Panc1 (cell line): ENCODE results near the gene HSP90AB1. TPM values are rescaled to one million over a fixed set of nuclear protein-coding genes. Genes with fewer than 3 reads are reported as not detected.

ENCODE experiments used
- ATAC-seq: fragments of 200-7000 bp; cut with Tn5 transposase; 2 replicates; pipeline ENCODE4 v1.9.1; 2020; ENCODE audit warnings: mild to moderate bottlenecking, moderate library complexity
- BruUV-seq: library from RNA; stranded (reverse); fragments of 400-500 nt; replicated peaks from 2 replicates; lab custom pipeline; 2021; lab: Mats Ljungman, UMichigan
- CTCF ChIA-PET: fragments of 300-600 bp; sonication (Branson Sonifier 250); formaldehyde crosslinking; loops from one replicate; lab custom pipeline; 2022; ENCODE audit warnings: antibody characterized with exemption; lab: Charles Lee
- POLR2A ChIA-PET: fragments of 300-600 bp; sonication (Branson Sonifier 250); formaldehyde crosslinking; loops from one replicate; lab custom pipeline; 2022; ENCODE audit warnings: antibody characterized with exemption; lab: Charles Lee
- DNase-seq: peaks from one replicate; pipeline ENCODE4 v3.0.0-alpha.2; 2010; ENCODE audit warnings: low read depth, low spot score
- H3K27ac ChIP-seq: 2 replicates; pipeline ENCODE4 v1.5.1; 2011; ENCODE audit warnings: mild to moderate bottlenecking, low read length, inconsistent platforms
- H3K27me3 ChIP-seq: fragments of 200-500 bp; sonication (Bioruptor generic); 2 replicates; pipeline ENCODE4 v1.6.0; 2014; ENCODE audit warnings: low read length, inconsistent platforms; ENCODE audit not compliant: control insufficient read depth, insufficient read depth
- H3K36me3 ChIP-seq: fragments of 200-500 bp; sonication (Bioruptor generic); 2 replicates; pipeline ENCODE4 v1.5.1; 2014; ENCODE audit warnings: inconsistent platforms, mild to moderate bottlenecking, low read length, moderate library complexity; ENCODE audit not compliant: control insufficient read depth, insufficient read depth
- H3K4me1 ChIP-seq: 2 replicates; pipeline ENCODE4 v1.5.1; 2011; ENCODE audit warnings: inconsistent platforms, mild to moderate bottlenecking, low read length, moderate library complexity; ENCODE audit not compliant: control insufficient read depth, insufficient read depth
- H3K4me3 ChIP-seq, 2 experiments: 2 replicates each; pipeline ENCODE4 v1.5.1; 2011 to 2012; ENCODE audit warnings: low read depth in 2 of 2, low read length in 2 of 2, mild to moderate bottlenecking in 2 of 2, inconsistent platforms in 1 of 2, moderate library complexity in 1 of 2
- H3K9me3 ChIP-seq: fragments of 200-500 bp; sonication (Bioruptor generic); 2 replicates; pipeline ENCODE4 v1.5.1; 2014; ENCODE audit warnings: low read depth, mild to moderate bottlenecking, inconsistent platforms, low read length, moderate library complexity; ENCODE audit not compliant: control insufficient read depth, insufficient read depth
- CTCF ChIP-seq: fragments of 450-650 bp; IDR thresholded peaks from 2 replicates; pipeline ENCODE4 v1.5.1; 2017; ENCODE audit warnings: mild to moderate bottlenecking
- POLR2AphosphoS5 ChIP-seq: IDR thresholded peaks from 2 replicates; pipeline ENCODE4 v1.6.1; 2012; ENCODE audit warnings: mild to moderate bottlenecking, low read depth, low read length, moderate library complexity
- REST ChIP-seq, 2 experiments: IDR thresholded peaks; 2 replicates each; pipeline ENCODE4 v1.6.1; 2011 to 2012; ENCODE audit warnings: low read depth in 2 of 2, control low read depth in 1 of 2, low read length in 1 of 2, mild to moderate bottlenecking in 1 of 2, moderate library complexity in 1 of 2; ENCODE audit not compliant: insufficient read depth in 1 of 2
- SIN3A ChIP-seq: IDR thresholded peaks from 2 replicates; pipeline ENCODE4 v1.6.1; 2012; ENCODE audit warnings: low read depth, mild to moderate bottlenecking, low read length, moderate library complexity, borderline replicate concordance; ENCODE audit not compliant: insufficient read depth
- TCF7L2 ChIP-seq: IDR thresholded peaks from 2 replicates; pipeline ENCODE4 v1.6.1; 2011; ENCODE audit warnings: mild to moderate bottlenecking, low read depth, low read length, inconsistent platforms
- in situ Hi-C: cut with HindIII; loops from 2 replicates; pipeline ENCODE4 v1.10.0; 2016; ENCODE audit warnings: low sequenced_read_pairs, low pct_unique_long_range_greater_than_20kb
- intact Hi-C: fragments of 100-400 bp; cut with micrococcal nuclease; formaldehyde crosslinking; loops from one replicate; pipeline ENCODE4 v1.10.0; 2022; ENCODE audit not compliant: unreplicated experiment
- total RNA-seq: library from RNA; stranded (reverse); gene quantifications from one replicate; pipeline ENCODE4 v1.2.1, GENCODE V29; 2021; ENCODE audit not compliant: unreplicated experiment

Gene HSP90AB1
- total RNA-seq, 1 experiment from 2014 or later = 1,253 TPM

- ChIA-PET CTCF (interaction anchor here (0.6 to 1.7 kb wide), 8 partner anchors 10 to 658 kb away, joined by 3 to 11 read pairs (median 4); partner anchors contain the start of genes POLH and XPO5), POLR2A (no interaction called here)
- ATAC-seq (peak; percentile 52), DNase-seq (no peak)
- intact Hi-C loops (loop anchor here (1.0 to 5.0 kb wide), 3 partner anchors 10 to 132 kb away; no protein-coding TSS in a partner anchor), in situ Hi-C loops (no loop called here)
- Histone ChIP-seq H3K36me3 (peaks cover 7% of the 10 kb centered on the region), H3K4me3 (no peak overlapping the region), H3K4me1 (peaks cover 63% of the 10 kb centered on the region), H3K9me3 (no peaks in the 10 kb centered on the region), H3K27me3 (no peaks in the 10 kb centered on the region), H3K27ac (peak overlapping the region; percentile 92)
- no TSS peak for BruUV-seq
- TF ChIP-seq SIN3A (no peak), CTCF (peak; percentile 87)
Observed at GRCh38 chr6:44234101-44235025, 12.5 kb upstream of the HSP90AB1 start.

- no peak for DNase-seq
- POLR2A ChIA-PET = interaction anchor here (0.6 kb wide), 1 partner anchor 11 kb away, joined by 3 read pairs; no protein-coding TSS in a partner anchor
- Histone ChIP-seq H3K9me3 (no peaks in the 10 kb centered on the region), H3K36me3 (peaks cover 7% of the 10 kb centered on the region), H3K4me3 (no peak overlapping the region), H3K27me3 (no peaks in the 10 kb centered on the region), H3K4me1 (peaks cover 61% of the 10 kb centered on the region), H3K27ac (peak overlapping the region; percentile 92)
- CTCF ChIA-PET = interaction anchor here (0.6 to 1.7 kb wide), 4 partner anchors 14 to 62 kb away, joined by 4 to 7 read pairs (median 4); no protein-coding TSS in a partner anchor
- intact Hi-C loops (loop anchor here (5.0 kb wide), 1 partner anchor 63 kb away; no protein-coding TSS in a partner anchor), in situ Hi-C loops (no loop called here)
- no TSS peak for BruUV-seq
- ATAC-seq = no peak
- no peak for TF ChIP-seq SIN3A
- no peak for TF ChIP-seq TCF7L2
- TF ChIP-seq CTCF = no peak
- TF ChIP-seq POLR2AphosphoS5 = no peak
- no peak for TF ChIP-seq REST (IDR thresholded peaks at IDR 0.05; ENCODE audit: insufficient read depth in 1 of 2, low read depth in 2 of 2, low read length in 1 of 2)
Observed at GRCh38 chr6:44235269-44235668, 11.6 kb upstream of the HSP90AB1 start.
